HG02970 (cell line): Measurements from ENCODE around the gene ZC3H12A.

Experiments used
- ATAC-seq: cut with Tn5 transposase; IDR thresholded peaks from one replicate; pipeline ENCODE4 v1.9.1; 2021; ENCODE audit warnings: mild to moderate bottlenecking, moderate library complexity, moderate number of reproducible peaks; ENCODE audit not compliant: unreplicated experiment, low FRiP score

ZC3H12A gene

GRCh38 chr1:37477946-37478345 lies 3.6 kb downstream of the ZC3H12A start:
- no peak for ATAC-seq

- ATAC-seq, result no peak
Observed at GRCh38 chr1:37478451-37478881, 4.1 kb downstream of the ZC3H12A start.

GRCh38 chr1:37478890-37479254 lies 4.5 kb downstream of the ZC3H12A start:
- no peak for ATAC-seq

GRCh38 chr1:37479255-37480124 lies 5.1 kb downstream of the ZC3H12A start:
- ATAC-seq, result no peak

- no peak for ATAC-seq
Observed at GRCh38 chr1:37480125-37480466, 5.7 kb downstream of the ZC3H12A start.

GRCh38 chr1:37480581-37481288 lies 6.4 kb downstream of the ZC3H12A start:
- no peak for ATAC-seq

GRCh38 chr1:37481289-37482003 lies 7.1 kb downstream of the ZC3H12A start:
- ATAC-seq, result no peak

GRCh38 chr1:37482004-37482785 lies 7.8 kb downstream of the ZC3H12A start:
- ATAC-seq, result no peak

- ATAC-seq, result no peak
Observed at GRCh38 chr1:37482796-37483744, 8.7 kb downstream of the ZC3H12A start.

- ATAC-seq, result no peak
Observed at GRCh38 chr1:37483785-37484184, 9.4 kb downstream of the ZC3H12A start.

GRCh38 chr1:37484325-37485051 lies 10.1 kb downstream of the ZC3H12A start:
- ATAC-seq, result no peak

- ATAC-seq, result no peak
Observed at GRCh38 chr1:37485902-37486679, 11.7 kb downstream of the ZC3H12A start.

GRCh38 chr1:37486680-37487618 lies 12.6 kb downstream of the ZC3H12A start:
- no peak for ATAC-seq

GRCh38 chr1:37487619-37487984 lies 13.2 kb downstream of the ZC3H12A start:
- no peak for ATAC-seq

- no peak for ATAC-seq
Observed at GRCh38 chr1:37493336-37494098, 19.1 kb downstream of the ZC3H12A start.

- ATAC-seq, result no peak
Observed at GRCh38 chr1:37495875-37496274, 21.5 kb downstream of the ZC3H12A start.
